Measurements from ENCODE around the gene CTIF. TPM values are rescaled to one million over a fixed set of nuclear protein-coding genes. Genes with fewer than 3 reads are reported as not detected.
A peak's percentile ranks its signal among the peaks of the same experiment; 100 is the strongest.

CTIF gene
- total and polyA plus RNA-seq, 4 donors = 12.2 to 45.7 (median 32.6) TPM

DNA sequence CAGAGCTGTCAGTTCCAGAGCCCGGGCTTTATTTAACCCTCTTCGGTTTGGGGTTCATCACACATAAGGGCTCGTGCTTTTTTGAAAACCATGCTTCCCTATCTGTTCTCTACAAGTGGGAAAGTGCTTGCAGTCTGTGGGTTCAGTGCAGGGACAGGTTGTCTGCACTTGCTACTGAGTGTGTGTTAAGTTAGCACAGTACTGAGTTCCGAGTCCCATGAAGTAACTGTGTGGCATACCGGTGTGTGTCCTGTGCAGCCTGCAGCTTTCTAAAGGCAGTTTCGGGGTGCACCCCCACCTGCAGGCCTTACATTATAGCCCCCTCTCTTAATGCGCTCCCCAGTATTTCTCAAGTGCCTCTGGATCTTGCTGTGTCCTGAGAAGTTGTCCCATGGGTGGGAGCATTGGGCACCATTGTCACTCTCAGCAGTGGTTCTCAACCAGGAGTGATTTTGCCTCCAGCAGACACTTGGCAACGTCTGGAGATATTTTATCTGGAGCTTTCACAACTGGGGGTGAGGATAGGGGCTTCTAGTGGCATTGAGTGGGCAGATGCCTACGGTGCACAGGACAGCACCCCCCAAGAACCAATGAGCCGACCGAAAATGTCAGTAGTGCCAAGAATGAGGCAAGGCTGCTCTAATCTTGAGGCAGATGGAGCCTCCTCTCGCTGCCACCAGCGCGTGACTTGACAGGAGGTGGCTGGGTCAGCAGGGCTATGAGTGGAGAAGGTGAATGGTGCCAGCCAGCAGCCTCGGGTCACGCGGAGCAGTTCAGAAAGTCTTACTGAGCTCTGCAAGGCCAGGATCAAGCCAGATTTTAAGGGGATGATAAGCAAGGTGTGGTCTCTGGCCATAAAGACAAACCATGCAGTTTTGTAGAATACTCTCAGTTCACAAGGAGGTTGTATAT, 259.8 kb downstream of the CTIF start:
- Histone ChIP-seq H3K9ac (ENCODE audit: insufficient read depth in 1 of 2, low read length in 2 of 2) (no peak overlapping the region), H3K27ac (ENCODE audit: low read depth in 1 of 2, low read length in 1 of 2) (peak overlapping the region in 1 of 2 donors; percentile 81), H3K36me3 (ENCODE audit: control insufficient read depth in 4 of 4, insufficient read depth in 4 of 4, low read length in 4 of 4) (peaks cover 0 to 11% (median 6%) of the 10 kb centered on the region in 4 donors), H3K27me3 (ENCODE audit: control insufficient read depth in 3 of 3, insufficient read depth in 3 of 3, low read length in 2 of 3) (no peaks in the 10 kb centered on the region), H3K4me1 (ENCODE audit: control insufficient read depth in 5 of 5, insufficient read depth in 5 of 5, low read length in 5 of 5) (peaks cover 0 to 11% (median 0%) of the 10 kb centered on the region in 5 donors), H3K9me3 (ENCODE audit: control insufficient read depth in 4 of 4, insufficient read depth in 3 of 4, low read length in 3 of 4) (no peaks in the 10 kb centered on the region), H3K4me3 (no peak overlapping the region)
- peak in 1 of 3 donors; percentile 9 for DNase-seq
- ATAC-seq (ENCODE audit: insufficient read depth, low FRiP score) = no peak
- 91 to 93% methylated on average over 17 of the region's 17 CpGs for WGBS, 2 donors
- TF ChIP-seq, protein P1, sequence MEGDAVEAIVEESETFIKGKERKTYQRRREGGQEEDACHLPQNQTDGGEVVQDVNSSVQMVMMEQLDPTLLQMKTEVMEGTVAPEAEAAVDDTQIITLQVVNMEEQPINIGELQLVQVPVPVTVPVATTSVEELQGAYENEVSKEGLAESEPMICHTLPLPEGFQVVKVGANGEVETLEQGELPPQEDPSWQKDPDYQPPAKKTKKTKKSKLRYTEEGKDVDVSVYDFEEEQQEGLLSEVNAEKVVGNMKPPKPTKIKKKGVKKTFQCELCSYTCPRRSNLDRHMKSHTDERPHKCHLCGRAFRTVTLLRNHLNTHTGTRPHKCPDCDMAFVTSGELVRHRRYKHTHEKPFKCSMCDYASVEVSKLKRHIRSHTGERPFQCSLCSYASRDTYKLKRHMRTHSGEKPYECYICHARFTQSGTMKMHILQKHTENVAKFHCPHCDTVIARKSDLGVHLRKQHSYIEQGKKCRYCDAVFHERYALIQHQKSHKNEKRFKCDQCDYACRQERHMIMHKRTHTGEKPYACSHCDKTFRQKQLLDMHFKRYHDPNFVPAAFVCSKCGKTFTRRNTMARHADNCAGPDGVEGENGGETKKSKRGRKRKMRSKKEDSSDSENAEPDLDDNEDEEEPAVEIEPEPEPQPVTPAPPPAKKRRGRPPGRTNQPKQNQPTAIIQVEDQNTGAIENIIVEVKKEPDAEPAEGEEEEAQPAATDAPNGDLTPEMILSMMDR (IDR thresholded peaks at IDR 0.05; ENCODE audit: control extremely low read depth, extremely low read depth) = no peak

DNA sequence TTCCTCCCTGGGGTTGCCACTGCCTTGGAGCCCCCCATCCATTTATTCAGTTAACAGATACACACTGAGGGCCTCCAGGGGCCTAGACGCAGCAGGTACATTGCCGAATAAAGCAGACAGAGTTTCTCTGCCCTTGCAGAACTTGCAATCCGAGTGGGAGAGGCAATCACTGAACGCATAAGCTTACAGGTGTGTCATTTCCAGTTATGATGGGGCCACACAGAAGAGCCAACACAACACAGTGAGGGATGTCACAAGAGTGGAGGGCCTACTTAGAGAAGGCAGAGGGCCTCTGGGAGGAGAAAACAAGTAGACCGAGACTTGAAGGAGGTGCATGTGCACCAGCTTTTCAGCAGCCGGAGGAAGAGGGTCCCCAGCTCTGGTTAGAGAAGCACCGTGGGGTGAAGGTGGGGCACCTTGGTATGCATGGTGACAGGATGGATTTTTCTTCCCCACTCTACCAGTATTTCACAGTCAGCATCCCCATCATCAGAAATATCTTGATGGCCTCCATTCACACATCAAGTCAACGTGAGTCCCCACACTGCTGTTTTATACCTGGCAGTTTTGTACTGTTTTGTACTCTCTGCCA, 261.0 kb downstream of the CTIF start:
- DNase-seq = peak in 1 of 3 donors; percentile 1
- no peak overlapping the region for H3K27ac ChIP-seq (ENCODE audit: low read depth in 1 of 2, low read length in 1 of 2)
- no peak for ATAC-seq (ENCODE audit: insufficient read depth, low FRiP score)
- TF ChIP-seq, protein P1 (IDR thresholded peaks at IDR 0.05; ENCODE audit: control extremely low read depth, extremely low read depth) = no peak
- H3K4me3 ChIP-seq = no peak overlapping the region
- no peaks in the 10 kb centered on the region for H3K27me3 ChIP-seq (ENCODE audit: control insufficient read depth in 3 of 3, insufficient read depth in 3 of 3, low read length in 2 of 3)
- H3K9me3 ChIP-seq (ENCODE audit: control insufficient read depth in 4 of 4, insufficient read depth in 3 of 4, low read length in 3 of 4) = no peaks in the 10 kb centered on the region
- H3K36me3 ChIP-seq (ENCODE audit: control insufficient read depth in 4 of 4, insufficient read depth in 4 of 4, low read length in 4 of 4) = peaks cover 0 to 18% (median 5%) of the 10 kb centered on the region in 4 donors
- H3K9ac ChIP-seq (ENCODE audit: insufficient read depth in 1 of 2, low read length in 2 of 2) = no peak overlapping the region
- H3K4me1 ChIP-seq (ENCODE audit: control insufficient read depth in 5 of 5, insufficient read depth in 5 of 5, low read length in 5 of 5) = peaks cover 0 to 11% (median 0%) of the 10 kb centered on the region in 5 donors
- WGBS, 2 donors = 93 to 97% methylated on average over 8 of the region's 8 CpGs

DNA sequence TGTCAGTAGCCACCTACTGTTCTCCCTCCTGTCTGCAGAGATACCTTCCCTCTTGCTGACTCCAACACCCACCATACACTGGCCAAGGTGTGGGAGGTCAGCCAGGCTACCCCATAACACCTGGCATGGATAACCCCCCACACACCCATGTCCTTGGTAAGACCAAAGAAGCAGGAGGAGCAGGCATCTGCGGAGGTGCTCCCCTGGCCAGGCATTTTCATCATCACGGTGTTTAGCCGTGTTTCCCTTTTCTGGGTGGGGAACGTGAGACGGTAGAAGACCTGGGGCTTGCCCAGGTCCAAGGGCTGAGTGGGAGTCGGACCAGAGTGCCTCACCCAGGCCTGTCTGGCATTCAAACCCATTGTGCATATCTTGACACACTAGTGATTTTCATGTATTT, 261.6 kb downstream of the CTIF start:
- peak in 1 of 3 donors; percentile 8 for DNase-seq
- WGBS, 2 donors = 98 to 100% methylated on average over 6 of the region's 6 CpGs
- Histone ChIP-seq H3K36me3 (ENCODE audit: control insufficient read depth in 4 of 4, insufficient read depth in 4 of 4, low read length in 4 of 4) (peaks cover 0 to 19% (median 4%) of the 10 kb centered on the region in 4 donors), H3K27me3 (ENCODE audit: control insufficient read depth in 3 of 3, insufficient read depth in 3 of 3, low read length in 2 of 3) (no peaks in the 10 kb centered on the region), H3K4me1 (ENCODE audit: control insufficient read depth in 5 of 5, insufficient read depth in 5 of 5, low read length in 5 of 5) (peaks cover 0 to 11% (median 0%) of the 10 kb centered on the region in 5 donors), H3K4me3 (no peak overlapping the region), H3K9me3 (ENCODE audit: control insufficient read depth in 4 of 4, insufficient read depth in 3 of 4, low read length in 3 of 4) (no peaks in the 10 kb centered on the region), H3K9ac (ENCODE audit: insufficient read depth in 1 of 2, low read length in 2 of 2) (no peak overlapping the region), H3K27ac (ENCODE audit: low read depth in 1 of 2, low read length in 1 of 2) (no peak overlapping the region)
- TF ChIP-seq, protein P1 (IDR thresholded peaks at IDR 0.05; ENCODE audit: control extremely low read depth, extremely low read depth) = no peak
- ATAC-seq (ENCODE audit: insufficient read depth, low FRiP score) = no peak
